GM12878 (cell line): ENCODE results near the gene IL6R.

ENCODE experiments used
- EP300 ChIP-seq, 2 experiments: fragments of 150-350 bp in 1 of 2; IDR thresholded peaks; 2 replicates each; pipeline ENCODE4 v1.6.1; 2011 to 2012; ENCODE audit warnings: low read depth in 2 of 2, low read length in 2 of 2, borderline replicate concordance in 1 of 2, improper control_type of control experiment in 1 of 2, inconsistent platforms in 1 of 2; ENCODE audit not compliant: control insufficient read depth in 1 of 2
- FOXM1 ChIP-seq: IDR thresholded peaks from 2 replicates; pipeline ENCODE4 v1.6.1; 2012; ENCODE audit warnings: low read depth, mild to moderate bottlenecking, inconsistent platforms, low read length, moderate library complexity
- MYC ChIP-seq: IDR thresholded peaks from 2 replicates; pipeline ENCODE4 v1.6.1; 2011; ENCODE audit warnings: mild to moderate bottlenecking, low read length, moderate library complexity, inconsistent platforms; ENCODE audit not compliant: insufficient read depth, insufficient replicate concordance, insufficient read length, severe bottlenecking
- STAT3 ChIP-seq: IDR thresholded peaks from 2 replicates; pipeline ENCODE4 v1.6.1; 2011; ENCODE audit warnings: low read depth, low read length, improper control_type of control experiment
- TF ChIP-seq, protein P1 (sequence below): IDR thresholded peaks from 2 replicates; pipeline ENCODE4 v1.6.1; 2012; ENCODE audit warnings: improper control_type of control experiment, low read depth, low read length; ENCODE audit not compliant: insufficient replicate concordance

DNA sequence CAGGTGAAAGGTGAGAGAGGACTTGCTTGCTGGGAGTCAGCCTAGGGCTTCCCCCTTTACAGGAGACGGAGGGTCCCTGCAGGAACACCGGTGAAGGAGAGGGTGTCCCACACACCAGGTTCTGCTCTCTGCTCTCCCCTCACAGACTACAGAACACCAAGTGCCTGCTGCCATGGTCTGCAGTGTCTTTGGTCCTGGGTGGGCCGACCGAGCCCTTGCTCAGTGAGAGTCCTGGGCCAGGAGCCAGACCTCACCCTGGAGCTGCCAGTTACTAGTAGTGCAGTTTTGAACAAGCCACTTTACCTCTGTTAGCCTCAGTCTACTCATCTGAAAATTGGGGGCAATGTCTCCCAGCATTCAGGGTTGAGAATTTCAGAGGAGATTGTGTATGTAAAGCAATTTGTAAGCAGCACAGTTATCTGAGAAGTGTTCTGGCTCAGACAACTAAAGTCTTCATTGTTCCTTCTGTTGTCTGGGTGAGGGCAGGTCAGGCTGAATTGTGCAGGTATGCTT is 2.7 kb upstream of the IL6R start:
- no peak for TF ChIP-seq STAT3
- no peak for TF ChIP-seq EP300 (IDR thresholded peaks at IDR 0.05; ENCODE audit: borderline replicate concordance in 1 of 2, control insufficient read depth in 1 of 2, low read depth in 2 of 2, low read length in 2 of 2)
- TF ChIP-seq, protein P1, sequence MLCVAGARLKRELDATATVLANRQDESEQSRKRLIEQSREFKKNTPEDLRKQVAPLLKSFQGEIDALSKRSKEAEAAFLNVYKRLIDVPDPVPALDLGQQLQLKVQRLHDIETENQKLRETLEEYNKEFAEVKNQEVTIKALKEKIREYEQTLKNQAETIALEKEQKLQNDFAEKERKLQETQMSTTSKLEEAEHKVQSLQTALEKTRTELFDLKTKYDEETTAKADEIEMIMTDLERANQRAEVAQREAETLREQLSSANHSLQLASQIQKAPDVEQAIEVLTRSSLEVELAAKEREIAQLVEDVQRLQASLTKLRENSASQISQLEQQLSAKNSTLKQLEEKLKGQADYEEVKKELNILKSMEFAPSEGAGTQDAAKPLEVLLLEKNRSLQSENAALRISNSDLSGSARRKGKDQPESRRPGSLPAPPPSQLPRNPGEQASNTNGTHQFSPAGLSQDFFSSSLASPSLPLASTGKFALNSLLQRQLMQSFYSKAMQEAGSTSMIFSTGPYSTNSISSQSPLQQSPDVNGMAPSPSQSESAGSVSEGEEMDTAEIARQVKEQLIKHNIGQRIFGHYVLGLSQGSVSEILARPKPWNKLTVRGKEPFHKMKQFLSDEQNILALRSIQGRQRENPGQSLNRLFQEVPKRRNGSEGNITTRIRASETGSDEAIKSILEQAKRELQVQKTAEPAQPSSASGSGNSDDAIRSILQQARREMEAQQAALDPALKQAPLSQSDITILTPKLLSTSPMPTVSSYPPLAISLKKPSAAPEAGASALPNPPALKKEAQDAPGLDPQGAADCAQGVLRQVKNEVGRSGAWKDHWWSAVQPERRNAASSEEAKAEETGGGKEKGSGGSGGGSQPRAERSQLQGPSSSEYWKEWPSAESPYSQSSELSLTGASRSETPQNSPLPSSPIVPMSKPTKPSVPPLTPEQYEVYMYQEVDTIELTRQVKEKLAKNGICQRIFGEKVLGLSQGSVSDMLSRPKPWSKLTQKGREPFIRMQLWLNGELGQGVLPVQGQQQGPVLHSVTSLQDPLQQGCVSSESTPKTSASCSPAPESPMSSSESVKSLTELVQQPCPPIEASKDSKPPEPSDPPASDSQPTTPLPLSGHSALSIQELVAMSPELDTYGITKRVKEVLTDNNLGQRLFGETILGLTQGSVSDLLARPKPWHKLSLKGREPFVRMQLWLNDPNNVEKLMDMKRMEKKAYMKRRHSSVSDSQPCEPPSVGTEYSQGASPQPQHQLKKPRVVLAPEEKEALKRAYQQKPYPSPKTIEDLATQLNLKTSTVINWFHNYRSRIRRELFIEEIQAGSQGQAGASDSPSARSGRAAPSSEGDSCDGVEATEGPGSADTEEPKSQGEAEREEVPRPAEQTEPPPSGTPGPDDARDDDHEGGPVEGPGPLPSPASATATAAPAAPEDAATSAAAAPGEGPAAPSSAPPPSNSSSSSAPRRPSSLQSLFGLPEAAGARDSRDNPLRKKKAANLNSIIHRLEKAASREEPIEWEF: no peak
- TF ChIP-seq FOXM1: no peak
- TF ChIP-seq MYC: no peak
